ENCODE results near the gene STK38L.
"Not testable (repeated sequence)": the region's sequence is repeated elsewhere in the genome, so short reads cannot be mapped to it uniquely, and the experiment has no call there.

STK38L gene

DNA sequence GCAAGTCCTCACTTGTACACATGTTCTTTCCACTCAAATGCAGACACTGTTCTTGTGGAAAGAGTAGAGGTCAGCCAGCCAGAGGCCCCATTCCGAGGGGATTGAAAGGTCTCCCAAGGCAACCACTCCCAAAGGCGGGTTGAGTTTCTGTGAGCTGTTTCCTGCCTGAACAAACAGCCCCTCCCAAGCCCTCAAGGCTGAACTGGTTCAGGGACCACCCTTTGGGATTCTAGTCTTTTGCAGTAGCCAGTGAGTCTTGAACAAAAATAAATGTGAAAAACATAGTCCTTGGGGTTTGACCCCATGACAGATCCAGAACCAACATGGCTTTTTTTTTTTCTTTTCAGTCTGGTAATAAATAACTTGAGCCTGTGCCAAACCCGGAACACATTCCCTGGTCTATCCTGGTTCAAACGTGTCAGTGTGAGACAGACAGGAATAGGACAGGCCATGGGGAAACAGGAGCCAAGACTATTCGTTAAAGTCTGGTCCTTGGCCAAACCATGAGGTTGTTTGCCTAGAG lies 17.6 kb upstream of the STK38L start:
- Histone ChIP-seq H3K36me3 (ENCODE audit: control insufficient read depth in 1 of 2, insufficient read depth in 2 of 2, low read length in 2 of 2) (no peaks in the 10 kb centered on the region), H3K9me3 (ENCODE audit: control insufficient read depth in 1 of 2, low read length in 2 of 2) (no peaks in the 10 kb centered on the region), H3K9ac (ENCODE audit: low read depth in 1 of 2, low read length in 2 of 2) (no peak overlapping the region), H3K4me3 (ENCODE audit: low read depth in 1 of 2, low read length in 2 of 2) (peak overlapping the region in 1 of 2 donors; percentile 13), H3K4me1 (ENCODE audit: control insufficient read depth in 1 of 2, insufficient read depth in 2 of 2, low read length in 2 of 2) (peaks cover 8% of the 10 kb centered on the region in 2 donors), H3K27ac (ENCODE audit: low read depth, low read length) (no peak overlapping the region), H3K27me3 (ENCODE audit: control insufficient read depth in 1 of 2, insufficient read depth in 2 of 2, low read length in 2 of 2) (no peaks in the 10 kb centered on the region)

DNA sequence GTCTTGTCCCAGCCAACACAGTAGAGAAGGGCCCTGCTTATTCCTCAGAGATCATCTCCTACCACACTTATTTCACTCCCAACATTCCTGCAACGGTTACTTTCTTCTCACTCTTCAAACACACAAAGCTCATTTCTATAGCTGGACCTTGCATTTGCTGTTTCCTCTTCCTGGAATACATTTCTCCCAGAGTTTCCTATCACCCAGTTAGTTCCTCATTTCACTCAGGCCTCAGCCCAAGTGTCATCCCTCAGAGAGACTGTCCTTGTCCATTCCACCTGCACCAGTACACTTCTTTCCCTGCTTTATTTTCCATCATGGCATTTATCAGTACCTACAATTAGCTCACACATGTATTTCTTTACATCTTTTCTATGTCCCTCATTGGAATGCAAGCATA lies 14.7 kb upstream of the STK38L start:
- peaks cover 8% of the 10 kb centered on the region in 2 donors for H3K4me1 ChIP-seq (ENCODE audit: control insufficient read depth in 1 of 2, insufficient read depth in 2 of 2, low read length in 2 of 2)
- no peak overlapping the region for H3K27ac ChIP-seq (ENCODE audit: low read depth, low read length)
- no peaks in the 10 kb centered on the region for H3K9me3 ChIP-seq (ENCODE audit: control insufficient read depth in 1 of 2, low read length in 2 of 2)
- H3K36me3 ChIP-seq (ENCODE audit: control insufficient read depth in 1 of 2, insufficient read depth in 2 of 2, low read length in 2 of 2) = no peaks in the 10 kb centered on the region
- no peaks in the 10 kb centered on the region for H3K27me3 ChIP-seq (ENCODE audit: control insufficient read depth in 1 of 2, insufficient read depth in 2 of 2, low read length in 2 of 2)
- H3K9ac ChIP-seq (ENCODE audit: low read depth in 1 of 2, low read length in 2 of 2) = no peak overlapping the region
- H3K4me3 ChIP-seq (ENCODE audit: low read depth in 1 of 2, low read length in 2 of 2) = no peak overlapping the region

DNA sequence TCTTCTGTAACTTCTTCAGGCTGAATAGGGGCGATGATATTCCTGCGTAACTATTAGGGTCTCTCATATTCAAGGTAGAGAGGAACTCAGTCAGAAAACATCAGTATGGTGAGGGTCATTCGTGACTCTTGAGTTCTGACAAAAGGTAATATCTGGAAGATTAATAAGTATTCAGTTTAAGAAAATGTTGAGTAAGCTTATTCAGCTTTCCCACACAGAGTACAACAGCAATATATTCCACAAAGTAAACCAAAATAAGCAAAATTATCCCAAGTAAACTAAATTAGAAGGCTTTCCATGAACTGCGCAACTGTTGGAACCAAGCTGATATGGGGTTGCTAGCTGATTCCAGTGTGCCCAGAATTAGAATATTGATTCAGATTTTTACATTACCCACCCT lies 12.7 kb upstream of the STK38L start:
- not testable (repeated sequence) for H3K27ac ChIP-seq (ENCODE audit: low read depth, low read length); H3K9me3 ChIP-seq (ENCODE audit: control insufficient read depth in 1 of 2, low read length in 2 of 2); H3K4me1 ChIP-seq (ENCODE audit: control insufficient read depth in 1 of 2, insufficient read depth in 2 of 2, low read length in 2 of 2); H3K4me3 ChIP-seq (ENCODE audit: low read depth in 1 of 2, low read length in 2 of 2); H3K36me3 ChIP-seq (ENCODE audit: control insufficient read depth in 1 of 2, insufficient read depth in 2 of 2, low read length in 2 of 2); H3K9ac ChIP-seq (ENCODE audit: low read depth in 1 of 2, low read length in 2 of 2); H3K27me3 ChIP-seq (ENCODE audit: control insufficient read depth in 1 of 2, insufficient read depth in 2 of 2, low read length in 2 of 2)

DNA sequence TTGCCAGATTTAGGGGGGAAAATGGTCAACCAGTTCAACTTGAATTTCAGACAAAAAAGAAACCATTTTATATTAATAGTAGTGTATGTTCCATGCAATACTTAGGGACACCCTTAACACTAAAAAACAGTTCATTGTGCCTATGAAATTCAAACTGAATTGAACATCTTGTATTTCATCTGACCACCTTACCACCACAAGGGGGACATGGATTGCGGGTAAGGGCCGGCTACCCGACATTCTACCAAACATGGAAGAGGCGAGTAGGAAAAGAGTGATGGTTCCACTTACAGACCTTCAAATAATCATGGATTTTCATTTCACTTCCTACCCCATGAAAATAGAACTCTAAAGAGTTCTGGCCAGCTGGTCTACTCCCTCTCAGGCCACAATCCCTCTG lies 10.3 kb upstream of the STK38L start:
- H3K4me3 ChIP-seq (ENCODE audit: low read depth in 1 of 2, low read length in 2 of 2) = no peak overlapping the region
- H3K27me3 ChIP-seq (ENCODE audit: control insufficient read depth in 1 of 2, insufficient read depth in 2 of 2, low read length in 2 of 2) = no peaks in the 10 kb centered on the region
- H3K27ac ChIP-seq (ENCODE audit: low read depth, low read length) = no peak overlapping the region
- H3K9me3 ChIP-seq (ENCODE audit: control insufficient read depth in 1 of 2, low read length in 2 of 2) = no peaks in the 10 kb centered on the region
- peaks cover 0 to 3% of the 10 kb centered on the region in 2 donors for H3K4me1 ChIP-seq (ENCODE audit: control insufficient read depth in 1 of 2, insufficient read depth in 2 of 2, low read length in 2 of 2)
- no peak overlapping the region for H3K9ac ChIP-seq (ENCODE audit: low read depth in 1 of 2, low read length in 2 of 2)
- H3K36me3 ChIP-seq (ENCODE audit: control insufficient read depth in 1 of 2, insufficient read depth in 2 of 2, low read length in 2 of 2) = no peaks in the 10 kb centered on the region

DNA sequence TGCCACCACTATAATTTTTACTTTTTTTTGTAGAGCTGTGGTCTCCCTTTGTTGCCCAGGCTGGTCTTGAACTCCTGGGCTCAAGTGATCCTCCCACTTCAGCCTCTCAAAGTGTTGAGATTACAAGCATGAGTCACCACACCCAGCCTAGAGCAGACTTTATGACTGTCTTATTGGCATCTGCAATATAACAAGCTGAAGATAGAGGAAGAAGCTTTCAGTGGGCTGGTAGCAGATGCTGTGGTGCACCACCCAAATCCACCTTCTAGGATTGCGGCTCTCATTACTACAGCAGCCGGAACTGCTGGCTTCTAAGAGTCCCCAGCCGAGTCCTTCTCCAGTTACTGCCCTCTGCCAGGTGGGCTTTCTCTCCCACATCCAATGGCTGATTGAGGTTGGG lies 7.6 kb upstream of the STK38L start:
- peaks cover 0 to 3% of the 10 kb centered on the region in 2 donors for H3K4me1 ChIP-seq (ENCODE audit: control insufficient read depth in 1 of 2, insufficient read depth in 2 of 2, low read length in 2 of 2)

DNA sequence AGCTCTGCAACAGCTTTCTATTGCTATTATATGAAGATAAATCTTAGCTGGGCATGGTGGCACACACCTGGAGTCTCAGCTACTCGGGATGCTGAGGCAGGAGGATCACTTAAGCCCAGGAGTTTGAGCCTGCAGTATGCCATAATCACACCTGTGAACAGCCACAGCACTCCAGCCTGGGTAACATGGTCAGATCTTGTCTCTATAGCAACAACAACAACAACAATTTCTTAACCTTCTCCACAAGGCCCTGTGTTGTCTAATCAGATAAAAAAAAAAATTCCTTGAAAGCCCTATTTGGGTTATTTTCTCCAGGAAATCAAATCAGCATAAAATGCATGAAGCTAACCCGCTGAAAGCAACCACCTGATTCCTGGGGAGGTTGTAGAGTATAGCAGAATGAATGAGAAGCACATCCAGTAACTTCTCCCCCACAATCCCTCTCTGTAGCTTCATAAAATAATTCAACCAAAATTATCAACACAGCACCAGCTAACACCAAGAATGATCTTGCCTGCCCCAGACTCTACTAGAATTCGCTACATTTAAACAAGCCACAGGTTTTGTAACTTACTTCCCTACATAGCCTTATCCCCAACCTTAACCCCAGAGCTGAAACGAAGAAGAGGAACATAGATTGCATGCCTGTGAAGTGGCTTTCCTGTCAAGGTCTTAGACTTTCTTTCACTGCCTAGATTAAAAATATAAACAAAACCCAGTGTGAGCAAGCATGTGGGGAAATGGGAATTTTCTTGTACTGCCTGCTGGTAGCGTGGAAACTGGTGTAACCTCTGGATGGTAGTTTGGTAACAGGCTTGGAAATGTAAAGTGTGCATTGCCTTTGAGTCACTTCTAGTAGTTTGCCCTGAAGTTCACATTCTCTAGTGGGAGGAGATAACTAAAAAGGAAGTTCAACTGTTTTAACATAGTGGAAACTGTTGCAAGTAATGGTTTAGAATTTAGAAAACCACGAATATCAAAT lies 6.0 kb upstream of the STK38L start:
- Histone ChIP-seq H3K27me3 (ENCODE audit: control insufficient read depth in 1 of 2, insufficient read depth in 2 of 2, low read length in 2 of 2) (no peaks in the 10 kb centered on the region), H3K27ac (ENCODE audit: low read depth, low read length) (no peak overlapping the region), H3K9me3 (ENCODE audit: control insufficient read depth in 1 of 2, low read length in 2 of 2) (no peaks in the 10 kb centered on the region), H3K4me3 (ENCODE audit: low read depth in 1 of 2, low read length in 2 of 2) (no peak overlapping the region), H3K9ac (ENCODE audit: low read depth in 1 of 2, low read length in 2 of 2) (no peak overlapping the region), H3K36me3 (ENCODE audit: control insufficient read depth in 1 of 2, insufficient read depth in 2 of 2, low read length in 2 of 2) (no peaks in the 10 kb centered on the region), H3K4me1 (ENCODE audit: control insufficient read depth in 1 of 2, insufficient read depth in 2 of 2, low read length in 2 of 2) (peaks cover 0 to 3% of the 10 kb centered on the region in 2 donors)

More for the DNA sequence above, 7.6 kb upstream of the STK38L start:
- Histone ChIP-seq H3K4me3 (ENCODE audit: low read depth in 1 of 2, low read length in 2 of 2) (no peak overlapping the region), H3K36me3 (ENCODE audit: control insufficient read depth in 1 of 2, insufficient read depth in 2 of 2, low read length in 2 of 2) (no peaks in the 10 kb centered on the region), H3K27me3 (ENCODE audit: control insufficient read depth in 1 of 2, insufficient read depth in 2 of 2, low read length in 2 of 2) (no peaks in the 10 kb centered on the region), H3K9me3 (ENCODE audit: control insufficient read depth in 1 of 2, low read length in 2 of 2) (no peaks in the 10 kb centered on the region), H3K9ac (ENCODE audit: low read depth in 1 of 2, low read length in 2 of 2) (no peak overlapping the region), H3K27ac (ENCODE audit: low read depth, low read length) (no peak overlapping the region)

DNA sequence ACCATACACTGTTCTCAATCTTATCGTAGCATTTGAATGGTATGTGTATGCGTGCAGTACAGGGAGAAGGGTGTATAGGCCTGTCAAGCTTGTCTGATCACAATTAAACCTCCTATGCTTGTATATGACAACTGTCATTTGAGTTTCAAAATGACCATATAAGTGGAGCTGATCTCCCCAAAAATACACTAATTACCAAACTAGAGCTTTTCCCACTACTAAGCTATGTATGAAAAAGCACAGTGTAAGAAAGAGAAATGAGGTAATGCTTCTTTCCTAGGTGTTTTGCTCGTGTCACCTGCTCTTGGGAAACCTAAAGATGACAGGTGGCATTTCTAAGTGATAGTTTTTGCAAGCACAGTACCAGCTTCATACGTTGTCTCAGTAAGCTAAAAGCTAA lies 1.1 kb upstream of the STK38L start:
- Histone ChIP-seq H3K9me3 (ENCODE audit: control insufficient read depth in 1 of 2, low read length in 2 of 2) (no peaks in the 10 kb centered on the region), H3K4me1 (ENCODE audit: control insufficient read depth in 1 of 2, insufficient read depth in 2 of 2, low read length in 2 of 2) (peaks cover 20 to 23% of the 10 kb centered on the region in 2 donors), H3K9ac (ENCODE audit: low read depth in 1 of 2, low read length in 2 of 2) (no peak overlapping the region), H3K27ac (ENCODE audit: low read depth, low read length) (no peak overlapping the region), H3K36me3 (ENCODE audit: control insufficient read depth in 1 of 2, insufficient read depth in 2 of 2, low read length in 2 of 2) (no peaks in the 10 kb centered on the region), H3K4me3 (ENCODE audit: low read depth in 1 of 2, low read length in 2 of 2) (no peak overlapping the region), H3K27me3 (ENCODE audit: control insufficient read depth in 1 of 2, insufficient read depth in 2 of 2, low read length in 2 of 2) (no peaks in the 10 kb centered on the region)

DNA sequence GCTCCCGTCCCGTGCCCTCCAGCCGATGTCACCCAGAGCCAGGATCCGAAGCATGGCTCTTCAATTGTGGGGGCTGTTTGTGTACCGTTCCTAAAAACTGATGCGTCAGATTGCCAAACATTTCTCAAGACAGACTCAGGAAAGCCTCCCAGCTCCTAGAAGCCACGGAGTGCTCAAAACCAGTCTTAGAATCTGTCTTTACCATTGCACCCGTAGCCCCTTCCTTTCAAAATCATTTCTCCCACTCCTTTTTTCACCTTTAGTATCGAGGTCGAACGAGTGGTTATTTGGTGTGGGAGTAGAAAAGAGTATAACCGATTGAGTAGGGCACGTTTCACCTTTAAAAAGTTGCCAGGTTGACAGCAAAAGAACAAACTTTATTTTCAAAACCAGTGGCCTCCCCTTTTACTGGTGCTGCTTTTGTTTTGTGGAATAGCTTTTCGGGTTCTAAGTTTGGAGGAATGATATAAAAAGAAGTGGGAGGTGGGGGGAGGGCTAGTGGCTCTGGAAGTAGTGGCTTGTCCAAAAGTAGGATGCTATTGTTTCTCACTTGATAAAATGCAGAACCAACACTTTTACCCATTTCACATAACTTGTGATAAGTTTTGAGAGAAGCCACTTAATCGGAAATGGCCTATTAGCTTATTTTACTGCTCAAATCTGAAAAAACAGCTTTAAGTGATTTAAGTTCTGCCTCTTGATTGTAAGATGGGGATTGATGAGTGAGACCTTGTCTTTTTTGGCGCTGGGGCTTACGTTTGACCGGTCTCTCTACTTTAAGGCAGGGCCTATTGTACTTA lies 803 bp downstream of the STK38L start:
- H3K9ac ChIP-seq (ENCODE audit: low read depth in 1 of 2, low read length in 2 of 2) = peak overlapping the region; percentile 88
- H3K9me3 ChIP-seq (ENCODE audit: control insufficient read depth in 1 of 2, low read length in 2 of 2) = no peaks in the 10 kb centered on the region
- peaks cover 23 to 28% of the 10 kb centered on the region in 2 donors for H3K4me1 ChIP-seq (ENCODE audit: control insufficient read depth in 1 of 2, insufficient read depth in 2 of 2, low read length in 2 of 2)
- no peaks in the 10 kb centered on the region for H3K27me3 ChIP-seq (ENCODE audit: control insufficient read depth in 1 of 2, insufficient read depth in 2 of 2, low read length in 2 of 2)
- H3K4me3 ChIP-seq (ENCODE audit: low read depth in 1 of 2, low read length in 2 of 2) = peak overlapping the region; percentile 79 to 90
- H3K36me3 ChIP-seq (ENCODE audit: control insufficient read depth in 1 of 2, insufficient read depth in 2 of 2, low read length in 2 of 2) = no peaks in the 10 kb centered on the region
- peak overlapping the region; percentile 68 for H3K27ac ChIP-seq (ENCODE audit: low read depth, low read length)

DNA sequence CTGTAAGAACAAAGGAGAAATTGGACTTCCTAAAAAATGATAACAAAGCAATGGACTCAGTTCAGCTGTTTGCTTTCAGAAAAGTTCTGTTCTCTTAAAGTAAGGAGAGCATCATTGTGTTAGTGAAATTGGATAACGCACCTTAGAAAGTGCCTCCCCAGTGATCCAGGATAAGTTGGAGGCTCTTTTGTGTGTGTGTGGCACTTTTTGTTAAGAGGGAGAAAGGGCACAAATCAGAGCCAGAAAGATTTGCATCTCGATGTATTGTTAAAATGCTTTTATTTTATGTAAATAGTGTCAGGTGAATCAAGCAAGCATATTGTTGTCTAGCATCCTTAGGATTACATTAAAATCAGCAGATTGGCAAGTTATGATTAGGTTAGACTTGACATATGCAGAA lies 2.1 kb downstream of the STK38L start:
- Histone ChIP-seq H3K9me3 (ENCODE audit: control insufficient read depth in 1 of 2, low read length in 2 of 2) (no peaks in the 10 kb centered on the region), H3K36me3 (ENCODE audit: control insufficient read depth in 1 of 2, insufficient read depth in 2 of 2, low read length in 2 of 2) (no peaks in the 10 kb centered on the region), H3K27ac (ENCODE audit: low read depth, low read length) (no peak overlapping the region), H3K4me3 (ENCODE audit: low read depth in 1 of 2, low read length in 2 of 2) (peak overlapping the region; percentile 79 to 90), H3K9ac (ENCODE audit: low read depth in 1 of 2, low read length in 2 of 2) (peak overlapping the region in 1 of 2 donors; percentile 26), H3K4me1 (ENCODE audit: control insufficient read depth in 1 of 2, insufficient read depth in 2 of 2, low read length in 2 of 2) (peaks cover 23 to 32% of the 10 kb centered on the region in 2 donors), H3K27me3 (ENCODE audit: control insufficient read depth in 1 of 2, insufficient read depth in 2 of 2, low read length in 2 of 2) (no peaks in the 10 kb centered on the region)

DNA sequence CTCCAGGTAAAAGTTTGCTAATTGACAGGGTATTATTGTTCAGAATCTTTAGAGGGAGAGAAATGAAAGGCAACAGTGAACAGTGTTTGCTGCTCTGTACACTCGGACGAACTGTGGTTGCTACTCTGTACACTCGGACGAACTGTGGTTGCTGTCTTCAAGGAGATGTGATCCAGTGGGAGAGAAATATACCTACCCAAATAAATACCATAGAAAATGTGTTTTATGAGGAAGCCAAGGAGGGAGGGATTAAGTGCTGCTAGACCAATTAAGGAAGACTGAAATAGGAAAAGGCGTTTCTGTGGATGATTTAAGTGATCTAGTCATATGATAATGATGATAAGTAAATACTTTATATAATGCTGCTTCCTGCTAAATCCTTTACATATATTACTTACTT lies 2.7 kb downstream of the STK38L start:
- no peaks in the 10 kb centered on the region for H3K27me3 ChIP-seq (ENCODE audit: control insufficient read depth in 1 of 2, insufficient read depth in 2 of 2, low read length in 2 of 2)
- H3K4me1 ChIP-seq (ENCODE audit: control insufficient read depth in 1 of 2, insufficient read depth in 2 of 2, low read length in 2 of 2) = peaks cover 23 to 38% of the 10 kb centered on the region in 2 donors
- H3K27ac ChIP-seq (ENCODE audit: low read depth, low read length) = no peak overlapping the region
- H3K4me3 ChIP-seq (ENCODE audit: low read depth in 1 of 2, low read length in 2 of 2) = peak overlapping the region; percentile 37 to 79
- no peaks in the 10 kb centered on the region for H3K9me3 ChIP-seq (ENCODE audit: control insufficient read depth in 1 of 2, low read length in 2 of 2)
- no peaks in the 10 kb centered on the region for H3K36me3 ChIP-seq (ENCODE audit: control insufficient read depth in 1 of 2, insufficient read depth in 2 of 2, low read length in 2 of 2)
- no peak overlapping the region for H3K9ac ChIP-seq (ENCODE audit: low read depth in 1 of 2, low read length in 2 of 2)

Measured in duodenal mucosa (tissue), 2 donors.